ACC112 (cell line): ENCODE data around the gene ACTR3C.
"Not testable (repeated sequence)": the region's sequence is repeated elsewhere in the genome, so short reads cannot be mapped to it uniquely, and the experiment has no call there.

Source experiments
- H2AFZ ChIP-seq: fragments of 200-600 bp; sonication (generic); one replicate; pipeline ENCODE4 v1.6.0; 2017; ENCODE audit warnings: antibody characterized with exemption, low read length; ENCODE audit not compliant: unreplicated experiment
- H3K27ac ChIP-seq: fragments of 200-600 bp; sonication (generic); 2 replicates; pipeline ENCODE4 v1.5.1; 2014; ENCODE audit warnings: low read depth, mild to moderate bottlenecking, antibody characterized with exemption, low read length, moderate library complexity
- H3K27me3 ChIP-seq: fragments of 200-600 bp; sonication (generic); 2 replicates; pipeline ENCODE4 v1.6.1; 2014; ENCODE audit warnings: mild to moderate bottlenecking, antibody characterized with exemption, low read length, moderate library complexity, mixed read lengths; ENCODE audit not compliant: insufficient read depth
- H3K36me3 ChIP-seq: fragments of 200-600 bp; sonication (generic); 2 replicates; pipeline ENCODE4 v1.6.1; 2016; ENCODE audit warnings: mild to moderate bottlenecking, antibody characterized with exemption, low read length, moderate library complexity, mixed read lengths; ENCODE audit not compliant: insufficient read depth
- H3K4me1 ChIP-seq: fragments of 200-600 bp; sonication (generic); one replicate; pipeline ENCODE4 v1.6.1; 2016; ENCODE audit warnings: low read length, mixed read lengths; ENCODE audit not compliant: insufficient read depth, unreplicated experiment, control insufficient read depth
- H3K4me3 ChIP-seq: fragments of 200-600 bp; sonication (generic); 2 replicates; pipeline ENCODE4 v1.5.1; 2014; ENCODE audit warnings: mild to moderate bottlenecking, low read depth, low read length
- H3K79me2 ChIP-seq: fragments of 200-600 bp; sonication (generic); one replicate; pipeline ENCODE4 v1.6.0; 2016; ENCODE audit warnings: low read length; ENCODE audit not compliant: control insufficient read depth, unreplicated experiment, insufficient read depth

Gene ACTR3C

DNA sequence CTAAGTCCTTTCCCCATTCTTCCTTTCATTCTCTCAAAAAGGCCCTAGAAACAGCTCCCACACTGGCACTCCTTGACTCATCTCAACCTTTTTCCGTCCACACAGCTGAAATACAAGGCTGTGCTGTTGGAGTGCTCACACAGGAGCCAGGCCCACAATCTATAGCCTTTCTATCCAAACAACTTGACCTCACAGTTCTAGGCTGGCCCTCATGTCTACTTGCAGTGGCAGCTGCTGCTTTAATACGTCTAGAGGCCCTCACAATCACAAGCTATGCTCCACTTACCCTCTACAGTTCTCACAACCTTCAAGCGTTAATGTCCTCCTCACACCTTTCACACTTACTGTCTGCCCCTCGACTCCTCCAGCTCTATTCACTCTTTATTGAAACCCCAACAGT lies 12.2 kb downstream of the ACTR3C start:
- Histone ChIP-seq H3K27me3 (no peaks in the 10 kb centered on the region), H3K4me1 (peaks cover 4% of the 10 kb centered on the region), H3K27ac (no peak overlapping the region)

DNA sequence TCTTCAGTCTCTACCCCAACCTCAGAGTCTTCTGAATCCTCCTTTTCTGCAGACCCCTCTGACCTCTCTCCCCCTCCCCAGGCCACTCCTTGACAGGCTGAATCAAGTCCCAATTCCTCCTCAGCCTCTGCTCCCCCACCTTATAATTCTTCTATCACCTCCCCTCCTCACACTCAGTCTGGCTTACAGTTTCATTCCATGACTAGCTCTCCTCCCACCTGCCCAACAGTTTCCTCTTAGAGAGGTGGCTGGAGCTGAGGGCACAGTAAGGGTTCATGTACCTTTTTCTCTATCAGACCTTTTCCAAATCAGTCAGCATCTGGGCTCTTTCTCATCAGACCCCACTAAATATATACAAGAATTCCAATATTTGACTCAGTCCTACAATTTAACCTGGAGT lies 14.8 kb downstream of the ACTR3C start:
- Histone ChIP-seq H3K27me3 (no peaks in the 10 kb centered on the region), H3K4me3 (no peak overlapping the region), H3K27ac (no peak overlapping the region), H3K36me3 (no peaks in the 10 kb centered on the region), H3K79me2 (no peaks in the 10 kb centered on the region), H2AFZ (no peak overlapping the region), H3K4me1 (peaks cover 4% of the 10 kb centered on the region)

More for the DNA sequence above, 12.2 kb downstream of the ACTR3C start:
- Histone ChIP-seq H3K36me3 (no peaks in the 10 kb centered on the region), H3K79me2 (no peaks in the 10 kb centered on the region), H3K4me3 (no peak overlapping the region), H2AFZ (no peak overlapping the region)

DNA sequence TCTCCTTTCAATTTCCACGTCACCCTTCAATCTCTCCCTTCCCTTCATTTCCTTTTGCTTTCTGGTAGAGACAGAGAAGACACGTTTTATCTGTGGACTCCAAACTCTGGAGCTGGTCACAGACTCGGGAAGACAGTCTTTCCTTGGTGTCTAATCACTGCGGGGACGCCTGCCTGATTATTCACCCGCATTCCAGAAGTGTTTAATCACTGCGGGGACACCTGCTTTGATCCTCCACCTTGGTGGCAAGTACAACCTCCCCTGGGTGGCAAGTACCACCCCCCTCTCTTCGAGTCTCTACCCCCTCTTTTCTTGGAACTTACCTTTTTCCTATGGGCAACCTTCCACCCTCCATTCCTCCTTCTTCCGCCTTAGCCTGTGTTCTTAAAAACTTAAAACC lies 15.4 kb downstream of the ACTR3C start:
- H3K4me1 ChIP-seq: peaks cover under 1% of the 10 kb centered on the region
- no peaks in the 10 kb centered on the region for H3K79me2 ChIP-seq
- no peak overlapping the region for H3K27ac ChIP-seq
- no peaks in the 10 kb centered on the region for H3K36me3 ChIP-seq
- no peak overlapping the region for H2AFZ ChIP-seq
- H3K27me3 ChIP-seq: no peaks in the 10 kb centered on the region
- no peak overlapping the region for H3K4me3 ChIP-seq

DNA sequence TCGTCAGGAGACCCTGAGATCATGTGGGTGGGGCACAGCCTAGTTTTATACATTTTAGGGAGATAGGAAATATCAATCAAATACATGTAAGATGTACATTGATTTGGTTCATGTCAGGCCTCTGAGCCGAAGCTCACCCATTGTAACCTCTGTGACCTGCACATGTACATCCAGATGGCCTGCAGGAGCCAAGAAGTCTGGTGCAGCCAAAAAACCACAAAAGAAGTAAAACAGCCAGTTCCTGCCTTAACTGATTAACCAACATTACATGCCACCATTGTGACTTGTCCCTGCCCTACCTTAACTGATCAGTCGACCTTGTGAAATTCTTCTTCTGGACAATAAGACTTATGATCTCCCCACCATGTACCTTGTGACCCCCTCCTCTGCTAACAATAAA lies 16.2 kb downstream of the ACTR3C start:
- no peak overlapping the region for H3K4me3 ChIP-seq
- H3K79me2 ChIP-seq: no peaks in the 10 kb centered on the region
- no peaks in the 10 kb centered on the region for H3K4me1 ChIP-seq
- H3K27ac ChIP-seq: no peak overlapping the region
- H3K36me3 ChIP-seq: no peaks in the 10 kb centered on the region
- H3K27me3 ChIP-seq: no peaks in the 10 kb centered on the region
- H2AFZ ChIP-seq: no peak overlapping the region

DNA sequence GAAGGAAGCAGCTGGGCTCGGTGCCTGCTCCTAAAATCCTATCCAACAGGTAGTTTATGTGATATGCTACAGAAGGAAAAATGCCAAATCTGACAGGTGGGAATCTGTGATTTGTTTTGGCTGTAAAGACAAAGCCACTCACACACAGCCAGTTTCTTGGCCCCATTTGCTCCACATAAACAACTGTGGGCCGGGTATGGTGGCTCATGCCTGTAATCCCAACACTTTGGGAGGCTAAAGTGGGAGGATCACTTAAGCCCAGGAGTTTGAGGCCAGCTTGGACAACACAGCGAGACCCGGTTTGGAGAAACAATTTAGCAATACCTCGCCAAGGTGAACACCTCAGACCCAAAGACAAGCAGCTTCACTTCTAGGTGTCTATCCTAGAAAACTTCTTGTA lies 17.0 kb downstream of the ACTR3C start:
- not testable (repeated sequence) for H3K36me3 ChIP-seq, H2AFZ ChIP-seq, H3K27ac ChIP-seq, H3K4me3 ChIP-seq, H3K27me3 ChIP-seq, H3K4me1 ChIP-seq, H3K79me2 ChIP-seq

DNA sequence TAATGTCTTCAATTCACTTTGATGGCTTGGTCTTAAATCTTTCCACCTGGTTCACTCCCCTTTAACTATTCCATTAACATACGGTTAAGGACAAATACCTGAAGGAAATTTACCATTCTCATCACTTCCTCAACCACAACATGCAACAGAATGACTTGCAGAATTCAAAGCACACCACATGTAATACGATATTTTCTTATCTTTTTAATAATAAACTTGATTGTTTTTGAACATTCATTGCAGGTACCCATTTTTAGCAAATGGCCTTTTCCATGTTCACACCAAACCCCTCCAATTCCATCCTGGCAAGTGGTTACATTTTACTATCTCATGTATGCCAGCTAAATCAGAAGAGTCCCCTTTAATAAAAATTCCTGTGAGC lies 17.5 kb downstream of the ACTR3C start:
- not testable (repeated sequence) for H3K4me3 ChIP-seq, H3K27ac ChIP-seq, H3K79me2 ChIP-seq, H3K4me1 ChIP-seq, H2AFZ ChIP-seq, H3K27me3 ChIP-seq, H3K36me3 ChIP-seq

DNA sequence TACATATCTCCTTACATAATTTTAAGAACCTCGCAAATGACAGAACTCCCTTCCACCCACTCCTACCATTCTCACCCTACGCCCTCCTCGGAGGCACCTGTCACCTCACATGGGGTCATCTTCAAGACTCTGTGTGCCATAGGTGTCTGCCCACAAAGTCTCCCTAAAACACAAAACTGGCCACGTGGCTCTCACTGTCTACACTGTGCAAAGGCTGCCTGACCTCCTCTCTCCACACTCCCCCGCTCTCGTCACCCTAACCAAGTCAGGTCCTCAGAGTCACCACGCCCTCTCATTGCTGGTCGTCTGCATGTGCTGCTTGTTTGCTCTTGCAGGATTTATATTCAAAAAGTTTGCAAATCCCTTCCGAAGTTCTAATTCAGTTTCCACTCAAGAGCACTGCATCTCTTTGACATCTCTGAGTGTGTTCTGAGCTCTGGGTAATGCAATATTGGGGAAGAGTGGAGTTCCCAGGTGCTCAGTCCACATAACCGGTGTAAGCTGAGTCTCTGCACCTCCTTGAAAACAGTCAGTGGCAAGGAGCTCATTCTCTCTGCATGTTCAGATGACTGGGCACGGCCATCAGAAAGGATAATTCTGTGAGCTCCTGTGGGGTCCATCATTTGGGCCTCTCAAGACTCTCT lies 18.0 kb downstream of the ACTR3C start:
- H3K36me3 ChIP-seq, H3K4me1 ChIP-seq, H3K27ac ChIP-seq, H3K27me3 ChIP-seq, H3K4me3 ChIP-seq, H3K79me2 ChIP-seq, H2AFZ ChIP-seq: not testable (repeated sequence)

DNA sequence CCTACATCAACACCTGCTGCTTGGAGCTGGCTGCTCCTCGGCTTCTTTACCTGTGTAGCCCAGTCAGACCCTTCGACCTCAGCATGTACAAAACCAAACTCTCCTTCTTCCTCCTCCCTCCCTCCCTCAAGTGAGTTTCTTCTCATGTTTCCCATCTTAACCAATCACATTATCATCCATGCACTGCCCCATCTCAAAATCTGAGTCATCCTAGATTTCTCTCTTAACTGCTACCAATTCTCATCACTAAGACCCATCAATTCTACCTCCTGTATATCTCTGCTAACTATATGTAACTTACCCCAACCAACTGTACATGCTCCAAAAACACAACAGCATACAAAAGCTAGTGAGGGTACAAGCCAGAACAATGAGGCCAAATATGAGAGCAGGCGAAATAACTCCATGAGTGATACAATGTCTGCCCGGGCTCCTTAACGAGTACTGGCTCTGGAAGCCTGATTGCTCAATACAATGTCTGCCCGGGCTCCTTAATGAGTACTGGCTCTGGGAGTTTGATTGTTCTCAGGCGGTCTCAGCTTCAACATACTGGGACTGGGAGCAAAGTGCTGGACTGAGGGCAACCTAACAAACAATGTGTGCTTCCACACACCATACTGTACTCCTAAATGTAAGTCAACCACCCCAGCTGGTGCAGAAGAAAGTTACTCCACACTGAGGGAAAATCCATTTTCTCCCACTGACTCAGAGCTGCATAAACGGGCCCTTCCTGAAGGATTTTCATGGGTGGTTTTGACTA lies 18.7 kb downstream of the ACTR3C start:
- H3K27ac ChIP-seq, H3K36me3 ChIP-seq, H3K79me2 ChIP-seq, H3K27me3 ChIP-seq, H2AFZ ChIP-seq, H3K4me3 ChIP-seq, H3K4me1 ChIP-seq: not testable (repeated sequence)

DNA sequence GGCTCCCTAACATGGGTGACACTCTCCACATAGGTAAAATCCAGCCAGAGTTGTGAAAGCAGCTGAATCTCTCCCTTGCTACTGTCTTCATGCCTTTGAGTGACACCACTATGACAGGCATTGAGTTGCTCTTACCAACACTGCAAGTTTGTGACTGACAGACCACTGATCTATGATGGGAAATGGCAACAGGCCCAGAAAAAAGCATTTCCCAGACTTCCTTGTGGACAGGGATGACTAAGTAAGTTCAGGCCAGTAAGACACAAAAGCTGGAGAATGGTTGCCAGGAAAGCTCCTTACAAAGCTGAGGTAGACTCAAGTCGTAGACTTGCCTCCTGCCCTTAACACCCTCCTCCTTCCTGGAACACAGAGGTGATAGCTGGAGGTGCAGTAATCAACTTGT lies 20.4 kb downstream of the ACTR3C start:
- not testable (repeated sequence) for H3K4me1 ChIP-seq, H2AFZ ChIP-seq, H3K27me3 ChIP-seq, H3K36me3 ChIP-seq, H3K4me3 ChIP-seq, H3K27ac ChIP-seq, H3K79me2 ChIP-seq

DNA sequence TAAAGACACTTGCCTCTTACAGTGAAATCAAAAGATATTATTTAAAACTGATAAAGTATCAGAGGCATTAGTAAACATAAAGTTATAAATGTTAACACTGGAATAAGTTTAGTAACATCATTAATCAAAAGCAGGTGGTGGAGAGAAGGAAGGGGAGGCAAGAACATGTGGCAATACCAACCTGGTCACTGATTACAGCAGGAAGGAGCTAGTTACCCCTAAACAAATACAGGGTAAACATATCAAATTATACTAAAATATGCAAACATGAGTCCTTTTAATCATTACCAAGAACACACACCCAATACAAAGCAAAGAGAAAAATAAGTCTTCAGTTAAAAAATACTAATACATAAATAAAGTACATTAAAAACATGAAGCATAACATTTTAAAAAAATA lies 25.4 kb downstream of the ACTR3C start:
- H3K79me2 ChIP-seq, H3K4me1 ChIP-seq, H2AFZ ChIP-seq, H3K27me3 ChIP-seq, H3K4me3 ChIP-seq, H3K27ac ChIP-seq, H3K36me3 ChIP-seq: not testable (repeated sequence)

DNA sequence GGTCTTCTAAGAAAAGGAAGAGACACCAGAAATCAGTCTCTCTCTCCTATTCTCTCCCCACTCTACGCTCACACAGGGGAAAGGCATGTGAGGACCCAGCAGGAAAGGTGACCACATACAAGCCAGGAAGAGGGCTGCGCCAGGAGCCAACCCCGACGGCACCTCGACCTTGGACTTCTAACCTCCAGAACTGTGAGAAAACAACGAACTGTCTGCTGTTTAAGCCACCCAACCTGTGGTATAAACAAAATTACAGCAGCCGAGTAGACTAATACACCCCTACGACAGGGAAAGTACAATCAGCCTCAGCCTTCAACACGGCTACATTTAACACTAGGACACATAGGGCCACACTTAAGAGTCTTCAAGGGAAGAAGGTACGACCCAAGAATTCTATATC lies 26.5 kb downstream of the ACTR3C start:
- not testable (repeated sequence) for H3K27me3 ChIP-seq, H3K27ac ChIP-seq, H3K79me2 ChIP-seq, H2AFZ ChIP-seq, H3K4me3 ChIP-seq, H3K36me3 ChIP-seq, H3K4me1 ChIP-seq
